GM12878 (cell line): ENCODE data around the gene USP9X. TPM values are rescaled to one million over a fixed set of nuclear protein-coding genes. Genes with fewer than 3 reads are reported as not detected.

Source experiments
- BMI1 ChIP-seq: fragments of 450-650 bp; IDR thresholded peaks from 2 replicates; pipeline ENCODE4 v1.6.1; 2016; ENCODE audit warnings: mild to moderate bottlenecking, moderate library complexity, borderline replicate concordance
- CBX3 ChIP-seq: fragments of 200-600 bp; sonication (generic); IDR thresholded peaks from 2 replicates; pipeline ENCODE4 v1.6.1; 2016; ENCODE audit warnings: low read depth, borderline replicate concordance
- DPF2 ChIP-seq: fragments of 450-650 bp; IDR thresholded peaks from 2 replicates; pipeline ENCODE4 v1.6.1; 2017; ENCODE audit warnings: mild to moderate bottlenecking
- EP300 ChIP-seq, 2 experiments: fragments of 150-350 bp in 1 of 2; IDR thresholded peaks; 2 replicates each; pipeline ENCODE4 v1.6.1; 2011 to 2012; ENCODE audit warnings: low read depth in 2 of 2, low read length in 2 of 2, borderline replicate concordance in 1 of 2, improper control_type of control experiment in 1 of 2, inconsistent platforms in 1 of 2; ENCODE audit not compliant: control insufficient read depth in 1 of 2
- GATAD2B ChIP-seq: fragments of 450-650 bp; conservative IDR thresholded peaks from 2 replicates; pipeline ENCODE4 v1.6.1; 2017; ENCODE audit warnings: low read depth, mild to moderate bottlenecking, moderate library complexity
- HCFC1 ChIP-seq: fragments of 150-350 bp; IDR thresholded peaks from 2 replicates; pipeline ENCODE4 v1.6.1; 2014; ENCODE audit warnings: low read length
- MEF2A ChIP-seq: IDR thresholded peaks from 2 replicates; pipeline ENCODE4 v1.6.1; 2011; ENCODE audit warnings: low read depth, mild to moderate bottlenecking, low read length, moderate library complexity; ENCODE audit not compliant: insufficient read depth
- NBN ChIP-seq: fragments of 450-650 bp; IDR thresholded peaks from 2 replicates; pipeline ENCODE4 v1.6.1; 2016
- NFIC ChIP-seq: IDR thresholded peaks from 2 replicates; pipeline ENCODE4 v1.6.1; 2012; ENCODE audit warnings: low read depth, mild to moderate bottlenecking, inconsistent platforms, low read length, moderate library complexity
- NR2F1 ChIP-seq: fragments of 450-650 bp; conservative IDR thresholded peaks from 2 replicates; pipeline ENCODE4 v1.6.1; 2017; ENCODE audit warnings: mild to moderate bottlenecking
- PML ChIP-seq: IDR thresholded peaks from 2 replicates; pipeline ENCODE4 v1.6.1; 2012; ENCODE audit warnings: low read length, inconsistent platforms
- RAD51 ChIP-seq: fragments of 450-650 bp; IDR thresholded peaks from 2 replicates; pipeline ENCODE4 v1.6.1; 2016; ENCODE audit warnings: moderate library complexity, mild to moderate bottlenecking, inconsistent platforms
- SIX5 ChIP-seq: IDR thresholded peaks from 2 replicates; pipeline ENCODE4 v1.6.1; 2011; ENCODE audit warnings: mild to moderate bottlenecking, low read depth, low read length, moderate library complexity; ENCODE audit not compliant: severe bottlenecking
- SRF ChIP-seq, 2 experiments: IDR thresholded peaks; 2 replicates each; pipeline ENCODE4 v1.6.1; 2011; ENCODE audit warnings: low read depth in 2 of 2, low read length in 2 of 2, mild to moderate bottlenecking in 1 of 2, moderate library complexity in 1 of 2
- YY1 ChIP-seq: IDR thresholded peaks from 2 replicates; pipeline ENCODE4 v1.6.1; 2011; ENCODE audit warnings: low read depth, mild to moderate bottlenecking, low read length
- ZNF207 ChIP-seq: fragments of 450-650 bp; IDR thresholded peaks from 2 replicates; pipeline ENCODE4 v1.6.1; 2014; ENCODE audit warnings: antibody characterized with exemption, mild to moderate bottlenecking, borderline replicate concordance
- ZNF24 ChIP-seq: fragments of 450-650 bp; IDR thresholded peaks from 2 replicates; pipeline ENCODE4 v1.6.1; 2017; ENCODE audit warnings: antibody characterized with exemption, mild to moderate bottlenecking
- polyA plus RNA-seq, 11 experiments: library from polyadenylated mRNA; depleted of rRNA in 4 of 11; unstranded in 6 of 11; stranded (reverse) in 5 of 11; fragments of >200 nt; fragmentation: Nextera tagmentation in 4 of 11; fragmentation: Illumina TruSeq in 1 of 11; extraction: Ambion mirVana in 4 of 11; extraction: Trizol in 1 of 11; gene quantifications; 1 replicate in 1 of 11; 2 replicates in 10 of 11; pipeline versions ENCODE4 v1.2.1 to v1.2.3, GENCODE V29; 2011 to 2016; ENCODE audit warnings: inconsistent platforms in 2 of 11, missing spikeins in 2 of 11, low read depth in 1 of 11
- total RNA-seq, 4 experiments: library from RNA; depleted of rRNA in 3 of 4; stranded (reverse); fragments of >200 nt in 3 of 4; fragmentation: Illumina TruSeq in 1 of 4; extraction: Trizol in 1 of 4; gene quantifications; 2 replicates each; pipeline versions ENCODE4 v1.2.1 to v1.2.3, GENCODE V29; 2013 to 2021
- TF ChIP-seq, protein P1 (sequence below): fragments of 450-650 bp; formaldehyde crosslinking; IDR thresholded peaks from 2 replicates; pipeline ENCODE4 v1.4.0; 2022; ENCODE audit warnings: mild to moderate bottlenecking, moderate library complexity
- TF ChIP-seq, protein P2 (sequence below), 3 experiments: IDR thresholded peaks in 2 of 3; conservative IDR thresholded peaks in 1 of 3; 2 replicates each; pipeline ENCODE4 v1.5.1; 2011; ENCODE audit warnings: low read depth in 3 of 3, low read length in 3 of 3, mild to moderate bottlenecking in 3 of 3, control low read depth in 2 of 3, moderate library complexity in 2 of 3, inconsistent platforms in 1 of 3, mixed read lengths in 1 of 3; ENCODE audit not compliant: control insufficient read depth in 2 of 3, insufficient read depth in 1 of 3; ENCODE audit errors: extremely low read depth in 1 of 3
- TF ChIP-seq, protein P3 (sequence below): IDR thresholded peaks from 2 replicates; pipeline ENCODE4 v1.6.1; 2012; ENCODE audit warnings: low read length, inconsistent platforms

The USP9X gene
- total and polyA plus RNA-seq, 10 of the 15 experiments (the other 5 are each of a cell fraction or from before 2014, with no cell fraction given): 9.3 to 61.6 (median 31.7) TPM

DNA sequence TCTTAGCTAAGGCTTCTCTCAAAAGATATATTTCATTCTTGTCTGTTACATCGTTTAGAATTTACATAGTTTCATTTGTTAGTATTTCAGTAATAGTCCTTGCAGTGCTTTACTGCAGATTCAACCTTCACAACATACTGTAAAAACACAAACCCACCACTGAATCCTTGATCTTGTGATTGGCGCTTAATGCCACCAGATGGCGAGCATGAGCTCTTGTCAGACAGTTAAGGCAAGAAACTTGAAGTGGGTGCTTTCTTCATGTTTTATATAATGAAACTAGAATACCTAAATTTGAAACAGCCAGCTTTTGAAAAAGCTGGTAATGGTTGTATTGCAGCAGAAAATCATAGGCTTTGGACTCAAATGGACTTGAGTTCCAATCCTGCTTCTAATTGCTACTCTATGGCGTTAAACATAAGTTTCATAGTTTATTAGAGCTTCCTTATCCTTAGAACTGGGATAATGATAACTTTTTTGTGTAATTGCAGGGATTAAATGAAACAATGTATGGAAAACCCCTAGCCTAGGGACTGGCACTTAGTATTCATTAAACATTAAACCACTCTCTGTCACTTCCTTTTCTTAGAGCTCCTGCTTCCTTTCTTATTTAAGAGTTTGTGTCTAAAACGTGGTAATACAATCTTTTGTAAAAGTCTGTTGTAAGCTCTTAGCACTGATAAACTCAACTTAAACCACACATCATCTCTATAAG lies 95.1 kb downstream of the USP9X start (continued):
- TF ChIP-seq, protein P1, sequence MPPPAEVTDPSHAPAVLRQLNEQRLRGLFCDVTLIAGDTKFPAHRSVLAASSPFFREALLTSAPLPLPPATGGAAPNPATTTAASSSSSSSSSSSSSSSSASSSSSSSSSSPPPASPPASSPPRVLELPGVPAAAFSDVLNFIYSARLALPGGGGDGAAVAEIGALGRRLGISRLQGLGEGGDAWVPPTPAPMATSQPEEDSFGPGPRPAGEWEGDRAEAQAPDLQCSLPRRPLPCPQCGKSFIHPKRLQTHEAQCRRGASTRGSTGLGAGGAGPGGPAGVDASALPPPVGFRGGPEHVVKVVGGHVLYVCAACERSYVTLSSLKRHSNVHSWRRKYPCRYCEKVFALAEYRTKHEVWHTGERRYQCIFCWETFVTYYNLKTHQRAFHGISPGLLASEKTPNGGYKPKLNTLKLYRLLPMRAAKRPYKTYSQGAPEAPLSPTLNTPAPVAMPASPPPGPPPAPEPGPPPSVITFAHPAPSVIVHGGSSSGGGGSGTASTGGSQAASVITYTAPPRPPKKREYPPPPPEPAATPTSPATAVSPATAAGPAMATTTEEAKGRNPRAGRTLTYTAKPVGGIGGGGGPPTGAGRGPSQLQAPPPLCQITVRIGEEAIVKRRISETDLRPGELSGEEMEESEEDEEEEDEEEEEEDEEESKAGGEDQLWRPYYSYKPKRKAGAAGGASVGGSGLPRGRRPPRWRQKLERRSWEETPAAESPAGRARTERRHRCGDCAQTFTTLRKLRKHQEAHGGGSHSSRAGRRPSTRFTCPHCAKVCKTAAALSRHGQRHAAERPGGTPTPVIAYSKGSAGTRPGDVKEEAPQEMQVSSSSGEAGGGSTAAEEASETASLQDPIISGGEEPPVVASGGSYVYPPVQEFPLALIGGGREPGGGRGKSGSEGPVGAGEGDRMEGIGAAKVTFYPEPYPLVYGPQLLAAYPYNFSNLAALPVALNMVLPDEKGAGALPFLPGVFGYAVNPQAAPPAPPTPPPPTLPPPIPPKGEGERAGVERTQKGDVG: no peak
- TF ChIP-seq GATAD2B: no peak
- TF ChIP-seq RAD51: peak; percentile 25; the same call in 1 of the 2 replicates
- TF ChIP-seq PML: no peak
- no peak for TF ChIP-seq BMI1
- no peak for TF ChIP-seq NR2F1
- peak; percentile 55; the same call in 1 of the 2 replicates for TF ChIP-seq YY1
- no peak for TF ChIP-seq CBX3
- TF ChIP-seq HCFC1: no peak
- TF ChIP-seq ZNF207: no peak
- TF ChIP-seq SIX5: no peak
- peak; percentile 69; the same call in 1 of the 2 replicates for TF ChIP-seq DPF2
- no peak for TF ChIP-seq SRF (IDR thresholded peaks at IDR 0.05; ENCODE audit: low read depth in 2 of 2, low read length in 2 of 2)
- TF ChIP-seq, protein P2, sequence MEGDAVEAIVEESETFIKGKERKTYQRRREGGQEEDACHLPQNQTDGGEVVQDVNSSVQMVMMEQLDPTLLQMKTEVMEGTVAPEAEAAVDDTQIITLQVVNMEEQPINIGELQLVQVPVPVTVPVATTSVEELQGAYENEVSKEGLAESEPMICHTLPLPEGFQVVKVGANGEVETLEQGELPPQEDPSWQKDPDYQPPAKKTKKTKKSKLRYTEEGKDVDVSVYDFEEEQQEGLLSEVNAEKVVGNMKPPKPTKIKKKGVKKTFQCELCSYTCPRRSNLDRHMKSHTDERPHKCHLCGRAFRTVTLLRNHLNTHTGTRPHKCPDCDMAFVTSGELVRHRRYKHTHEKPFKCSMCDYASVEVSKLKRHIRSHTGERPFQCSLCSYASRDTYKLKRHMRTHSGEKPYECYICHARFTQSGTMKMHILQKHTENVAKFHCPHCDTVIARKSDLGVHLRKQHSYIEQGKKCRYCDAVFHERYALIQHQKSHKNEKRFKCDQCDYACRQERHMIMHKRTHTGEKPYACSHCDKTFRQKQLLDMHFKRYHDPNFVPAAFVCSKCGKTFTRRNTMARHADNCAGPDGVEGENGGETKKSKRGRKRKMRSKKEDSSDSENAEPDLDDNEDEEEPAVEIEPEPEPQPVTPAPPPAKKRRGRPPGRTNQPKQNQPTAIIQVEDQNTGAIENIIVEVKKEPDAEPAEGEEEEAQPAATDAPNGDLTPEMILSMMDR (IDR thresholded peaks at IDR 0.05 in 2 of 3, conservative IDR thresholded peaks at IDR 0.05 in 1 of 3; ENCODE audit: control insufficient read depth in 2 of 3, extremely low read depth in 1 of 3, insufficient read depth in 1 of 3, low read depth in 3 of 3, low read length in 3 of 3): peak; percentile 75 to 87 (median 81)
- TF ChIP-seq, protein P3, sequence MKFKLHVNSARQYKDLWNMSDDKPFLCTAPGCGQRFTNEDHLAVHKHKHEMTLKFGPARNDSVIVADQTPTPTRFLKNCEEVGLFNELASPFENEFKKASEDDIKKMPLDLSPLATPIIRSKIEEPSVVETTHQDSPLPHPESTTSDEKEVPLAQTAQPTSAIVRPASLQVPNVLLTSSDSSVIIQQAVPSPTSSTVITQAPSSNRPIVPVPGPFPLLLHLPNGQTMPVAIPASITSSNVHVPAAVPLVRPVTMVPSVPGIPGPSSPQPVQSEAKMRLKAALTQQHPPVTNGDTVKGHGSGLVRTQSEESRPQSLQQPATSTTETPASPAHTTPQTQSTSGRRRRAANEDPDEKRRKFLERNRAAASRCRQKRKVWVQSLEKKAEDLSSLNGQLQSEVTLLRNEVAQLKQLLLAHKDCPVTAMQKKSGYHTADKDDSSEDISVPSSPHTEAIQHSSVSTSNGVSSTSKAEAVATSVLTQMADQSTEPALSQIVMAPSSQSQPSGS: no peak
- TF ChIP-seq NFIC: 0 out of 2 replicates have a peak, but pooled peaks have one; percentile 17
- TF ChIP-seq MEF2A: no peak
- TF ChIP-seq EP300 (IDR thresholded peaks at IDR 0.05; ENCODE audit: borderline replicate concordance in 1 of 2, control insufficient read depth in 1 of 2, low read depth in 2 of 2, low read length in 2 of 2): 0 out of 4 replicates have a peak, but pooled peaks of 1 of the 2 experiments have one; percentile 16
- no peak for TF ChIP-seq ZNF24
- TF ChIP-seq NBN: no peak
